BLaER1 (cell line): ENCODE measurements around the gene TMEM183A.
A peak's percentile ranks its signal among the peaks of the same experiment; 100 is the strongest.
"Not testable (repeated sequence)": the region's sequence is repeated elsewhere in the genome, so short reads cannot be mapped to it uniquely, and the experiment has no call there.

Experiments used
- H3K27ac ChIP-seq: shearing (Covaris generic); formaldehyde crosslinking; 2 replicates; pipeline ENCODE4 v1.8.1; 2022
- H3K27me3 ChIP-seq: shearing (Covaris generic); formaldehyde crosslinking; 2 replicates; pipeline ENCODE4 v1.8.1; 2022
- H3K36me3 ChIP-seq: shearing (Covaris generic); formaldehyde crosslinking; 2 replicates; pipeline ENCODE4 v1.8.1; 2022
- H3K4me1 ChIP-seq: shearing (Covaris generic); formaldehyde crosslinking; 2 replicates; pipeline ENCODE4 v1.8.1; 2022
- H3K4me2 ChIP-seq: shearing (Covaris generic); formaldehyde crosslinking; 2 replicates; pipeline ENCODE4 v1.8.1; 2022
- H3K4me3 ChIP-seq: shearing (Covaris generic); formaldehyde crosslinking; 2 replicates; pipeline ENCODE4 v1.8.1; 2022
- H3K9ac ChIP-seq: shearing (Covaris generic); formaldehyde crosslinking; 2 replicates; pipeline ENCODE4 v1.8.1; 2022
- H3K9me3 ChIP-seq: shearing (Covaris generic); formaldehyde crosslinking; 2 replicates; pipeline ENCODE4 v1.8.1; 2022
- H4K20me1 ChIP-seq: shearing (Covaris generic); formaldehyde crosslinking; 2 replicates; pipeline ENCODE4 v1.8.1; 2022
- Cebpa-rat ChIP-seq: shearing (Covaris generic); IDR thresholded peaks from 2 replicates; pipeline ENCODE4 v1.8.1; 2022

Gene TMEM183A

DNA sequence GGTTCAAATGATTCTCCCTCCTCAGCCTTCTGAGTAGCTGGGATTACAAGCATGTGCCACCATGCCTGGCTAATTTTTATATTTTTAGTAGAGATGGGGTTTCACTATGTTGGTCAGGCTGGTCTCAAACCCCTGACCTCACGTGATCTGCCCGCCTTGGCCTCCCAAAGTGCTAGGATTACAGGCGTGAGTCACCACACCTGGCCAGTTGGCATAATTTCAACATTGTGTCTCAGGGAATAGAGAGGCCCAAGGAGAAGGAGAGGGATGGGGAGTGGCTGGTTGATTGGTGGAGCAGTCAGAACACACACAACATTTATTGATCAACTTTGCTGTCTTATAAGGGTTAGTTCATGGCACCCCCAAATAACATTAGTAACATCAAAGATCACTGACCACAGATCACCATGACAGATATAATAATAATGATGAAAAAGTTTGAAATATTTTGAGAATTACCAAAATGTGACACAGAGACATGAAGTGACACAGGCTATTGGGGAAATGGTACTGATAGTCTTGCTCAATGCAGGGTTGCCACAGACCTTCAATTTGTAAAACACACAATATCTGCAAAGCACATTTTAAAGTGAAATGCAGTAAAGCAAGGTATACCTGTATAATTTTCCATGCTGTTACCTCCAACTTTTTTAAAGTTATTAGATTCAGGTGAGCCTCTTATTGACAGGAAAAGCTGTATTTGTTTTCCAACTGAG is 24.3 kb upstream of the TMEM183A start:
- H3K27me3 ChIP-seq, result no peaks in the 10 kb centered on the region
- peaks cover 12% of the 10 kb centered on the region for H3K9me3 ChIP-seq

DNA sequence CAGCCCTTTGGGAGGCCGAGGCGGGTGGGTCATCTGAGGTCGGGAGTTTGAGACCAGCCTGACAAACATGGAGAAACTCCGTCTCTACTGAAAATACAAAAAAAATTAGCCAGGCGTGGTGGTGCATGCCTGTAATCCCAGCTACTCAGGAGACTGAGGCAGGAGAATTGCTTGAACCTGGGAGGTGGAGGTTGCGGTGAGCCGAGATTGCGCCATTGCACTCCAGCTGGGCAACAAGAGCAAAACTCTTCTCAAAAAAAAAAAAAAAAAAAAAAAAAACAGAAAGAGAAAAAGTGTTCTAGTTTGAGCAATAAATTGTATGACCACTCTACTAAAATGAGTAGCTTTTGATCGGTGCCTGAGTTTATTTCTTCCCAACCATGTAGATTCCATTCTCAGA is 21.1 kb upstream of the TMEM183A start:
- H3K27me3 ChIP-seq, H3K4me3 ChIP-seq, H3K36me3 ChIP-seq, H3K9me3 ChIP-seq, H3K9ac ChIP-seq, H3K4me2 ChIP-seq, H4K20me1 ChIP-seq, H3K27ac ChIP-seq: not testable (repeated sequence)
- H3K4me1 ChIP-seq, result peaks cover 33% of the 10 kb centered on the region

More for the DNA sequence above, 24.3 kb upstream of the TMEM183A start:
- TF ChIP-seq Cebpa-rat, result no peak
- Histone ChIP-seq H3K27ac (no peak overlapping the region), H3K36me3 (no peaks in the 10 kb centered on the region), H3K4me3 (no peak overlapping the region), H3K4me1 (peaks cover 51% of the 10 kb centered on the region), H4K20me1 (no peaks in the 10 kb centered on the region), H3K9ac (no peak overlapping the region), H3K4me2 (no peak overlapping the region)

DNA sequence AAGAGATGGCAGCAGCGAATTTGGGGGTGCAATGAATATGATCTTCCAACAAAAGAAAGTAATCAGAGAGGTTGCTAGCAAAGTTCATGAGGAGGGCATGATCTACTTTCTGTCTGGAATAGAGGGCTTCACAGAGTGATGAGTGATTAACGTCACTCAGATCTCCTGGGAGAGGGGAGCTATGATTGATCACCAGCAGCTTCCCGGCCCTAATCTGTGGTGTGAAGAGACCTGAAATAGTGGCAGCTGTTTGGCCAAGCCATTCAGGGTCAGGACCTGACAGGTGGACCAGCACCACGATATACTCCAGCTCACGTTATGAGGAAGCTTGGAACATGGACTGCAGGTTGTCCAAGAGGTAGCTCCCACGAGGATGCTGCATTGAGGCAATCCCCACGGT is 19.9 kb upstream of the TMEM183A start:
- H3K27me3 ChIP-seq, result no peaks in the 10 kb centered on the region
- TF ChIP-seq Cebpa-rat, result no peak
- no peak overlapping the region for H3K27ac ChIP-seq

DNA sequence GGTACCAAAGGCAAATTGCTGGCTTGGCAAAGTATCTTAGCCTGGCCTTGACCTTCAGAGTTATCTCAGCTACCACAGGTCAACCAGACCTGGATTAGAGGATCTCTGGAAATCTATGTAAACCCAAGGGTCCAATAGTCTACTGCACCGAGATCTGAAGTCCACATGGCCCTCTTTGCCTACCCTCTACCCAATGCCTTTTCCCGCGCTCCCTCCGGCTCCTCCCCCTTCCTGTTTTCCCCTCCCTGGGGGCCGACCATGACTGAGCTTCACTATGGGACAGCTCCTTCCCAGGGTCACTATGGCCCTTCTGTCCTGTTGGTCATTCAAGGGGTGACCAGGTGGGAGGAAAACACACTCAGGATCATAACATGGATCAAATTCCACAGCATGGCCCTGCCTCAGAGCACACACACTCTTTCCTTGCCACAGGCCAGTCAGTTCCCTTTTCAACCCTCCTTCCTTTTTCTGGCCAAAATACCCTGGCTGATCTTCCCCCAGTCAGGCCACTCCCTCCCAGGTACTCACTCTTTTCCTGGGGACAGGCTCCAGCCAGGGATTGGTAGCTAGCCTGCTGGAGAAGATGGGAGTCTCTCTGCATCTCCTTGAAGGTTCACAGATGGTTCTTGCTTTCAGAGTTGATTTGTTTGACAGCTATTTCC is 19.1 kb upstream of the TMEM183A start:
- Histone ChIP-seq H4K20me1 (no peaks in the 10 kb centered on the region), H3K36me3 (no peaks in the 10 kb centered on the region), H3K9me3 (no peaks in the 10 kb centered on the region), H3K4me3 (no peak overlapping the region), H3K27ac (no peak overlapping the region), H3K9ac (no peak overlapping the region), H3K4me2 (peak overlapping the region; percentile 31), H3K27me3 (no peaks in the 10 kb centered on the region), H3K4me1 (peaks cover 23% of the 10 kb centered on the region)
- TF ChIP-seq Cebpa-rat, result no peak

More for the DNA sequence above, 19.9 kb upstream of the TMEM183A start:
- Histone ChIP-seq H3K9me3 (no peaks in the 10 kb centered on the region), H3K36me3 (no peaks in the 10 kb centered on the region), H3K4me1 (peaks cover 25% of the 10 kb centered on the region), H4K20me1 (no peaks in the 10 kb centered on the region), H3K4me3 (no peak overlapping the region), H3K4me2 (no peak overlapping the region; the same call in 1 of the 2 replicates), H3K9ac (no peak overlapping the region)

DNA sequence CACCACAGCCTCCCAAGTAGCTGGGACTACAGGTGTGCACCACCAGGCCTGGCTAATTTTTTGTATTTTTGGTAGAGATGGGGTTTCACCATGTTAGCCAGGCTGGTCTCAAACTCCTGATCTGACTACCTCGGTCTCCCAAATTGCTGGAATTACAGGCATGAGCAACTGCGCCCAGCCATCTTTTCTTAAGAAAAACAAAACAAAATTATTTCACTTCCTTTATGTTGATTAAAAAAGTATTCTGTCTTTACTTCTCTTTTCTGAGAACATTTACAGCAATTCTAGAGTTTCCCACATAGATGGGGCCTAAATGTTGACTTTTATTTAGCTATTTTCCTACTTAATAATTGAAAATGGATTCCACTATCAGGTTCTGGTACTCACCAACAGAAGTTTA is 17.3 kb upstream of the TMEM183A start:
- TF ChIP-seq Cebpa-rat, result no peak

DNA sequence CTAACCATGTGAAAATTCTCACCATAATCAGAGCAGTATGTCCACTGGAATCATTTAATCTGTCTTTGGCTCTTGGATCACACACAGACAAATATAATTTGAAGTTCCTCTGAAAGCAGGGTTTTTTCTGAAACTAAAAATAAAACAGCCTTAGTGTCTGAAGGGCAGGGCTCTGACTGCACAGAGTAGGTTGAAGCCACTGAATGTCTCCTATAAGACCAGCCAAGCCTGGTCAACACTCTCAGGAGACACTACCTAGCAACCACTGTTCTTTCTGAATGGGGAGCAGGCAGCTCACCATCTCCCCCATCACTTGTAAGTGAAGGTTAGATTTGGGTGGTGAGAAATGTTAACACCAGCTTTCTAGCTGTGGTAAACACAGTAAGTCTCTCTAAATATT is 16.1 kb upstream of the TMEM183A start:
- Histone ChIP-seq H4K20me1 (no peaks in the 10 kb centered on the region), H3K4me3 (no peak overlapping the region), H3K36me3 (no peaks in the 10 kb centered on the region), H3K9ac (no peak overlapping the region), H3K27ac (no peak overlapping the region), H3K4me2 (no peak overlapping the region), H3K27me3 (no peaks in the 10 kb centered on the region), H3K4me1 (peaks cover 23% of the 10 kb centered on the region), H3K9me3 (no peaks in the 10 kb centered on the region)
- TF ChIP-seq Cebpa-rat, result no peak

More for the DNA sequence above, 17.3 kb upstream of the TMEM183A start:
- H3K9me3 ChIP-seq, result no peaks in the 10 kb centered on the region
- peaks cover 23% of the 10 kb centered on the region for H3K4me1 ChIP-seq
- no peaks in the 10 kb centered on the region for H3K36me3 ChIP-seq
- H3K4me2 ChIP-seq, result no peak overlapping the region
- H3K27me3 ChIP-seq, result no peaks in the 10 kb centered on the region
- no peak overlapping the region for H3K27ac ChIP-seq
- no peak overlapping the region for H3K4me3 ChIP-seq
- no peak overlapping the region for H3K9ac ChIP-seq
- no peaks in the 10 kb centered on the region for H4K20me1 ChIP-seq

DNA sequence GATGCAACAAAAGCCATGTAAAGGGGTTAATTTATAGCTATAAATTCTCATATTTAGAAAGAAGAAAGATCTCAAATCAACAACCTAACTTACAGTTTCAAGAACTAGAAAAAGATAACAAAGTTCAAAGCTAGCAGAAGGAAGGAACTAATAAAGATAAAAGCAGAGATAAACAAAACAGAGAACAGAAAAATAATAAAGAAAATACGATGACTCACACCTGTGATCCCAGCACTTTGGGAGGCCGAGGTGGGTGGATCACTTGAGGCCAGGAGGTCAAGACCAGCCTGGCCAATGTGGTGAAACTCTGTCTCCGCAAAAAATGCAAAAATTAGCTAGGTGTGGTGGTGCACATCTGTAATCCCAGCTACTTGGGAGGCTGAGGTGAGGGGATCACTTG is 12.4 kb upstream of the TMEM183A start:
- H3K27me3 ChIP-seq, result no peaks in the 10 kb centered on the region

DNA sequence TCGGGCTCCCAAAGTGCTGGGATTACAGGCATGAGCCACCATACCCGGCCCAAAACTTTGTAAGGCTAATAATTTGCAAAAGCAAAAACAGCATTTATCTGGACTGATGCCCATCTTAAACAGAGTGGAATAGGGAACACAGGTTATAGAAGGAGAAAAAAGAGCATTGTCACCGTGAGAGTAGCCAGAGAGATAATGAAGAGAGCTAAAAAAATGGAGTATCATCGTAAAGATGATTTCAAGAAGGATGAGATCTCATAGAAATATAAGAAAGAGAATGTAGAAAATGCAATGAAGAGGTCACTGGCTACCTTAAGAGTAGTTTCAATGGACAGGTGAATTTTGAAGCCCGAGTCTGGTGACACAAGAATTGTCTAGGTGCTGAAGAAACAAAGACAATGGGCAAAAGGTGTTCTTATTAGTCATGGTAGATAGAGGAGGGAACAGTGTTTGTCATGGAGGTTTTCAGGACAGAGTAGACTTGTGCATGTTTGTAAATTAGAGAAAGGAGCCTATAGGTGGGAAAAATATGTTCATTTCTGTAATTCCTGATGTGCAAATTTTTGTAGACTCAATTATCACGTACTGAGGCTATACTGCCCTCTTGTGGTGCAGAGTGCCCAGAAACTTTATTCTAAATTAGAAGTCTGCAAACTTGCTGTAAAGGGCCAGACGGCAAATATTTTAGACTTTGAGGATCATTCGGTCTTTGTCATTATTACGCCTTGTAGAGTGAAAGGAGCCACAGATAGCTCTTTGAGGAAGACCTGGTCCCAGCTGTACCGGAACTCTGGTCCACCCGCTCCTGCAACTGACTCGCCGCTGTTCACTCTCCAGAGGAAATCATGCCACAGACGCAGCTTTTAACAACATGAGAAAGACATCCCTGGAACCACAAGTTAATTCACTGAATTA is 8.1 kb upstream of the TMEM183A start:
- H3K36me3 ChIP-seq, result no peaks in the 10 kb centered on the region
- peak overlapping the region; percentile 55 for H3K4me3 ChIP-seq
- H3K27me3 ChIP-seq, result no peaks in the 10 kb centered on the region
- peak overlapping the region; percentile 75 for H3K9ac ChIP-seq
- no peaks in the 10 kb centered on the region; the same call in 1 of the 2 replicates for H3K9me3 ChIP-seq
- H4K20me1 ChIP-seq, result no peaks in the 10 kb centered on the region
- H3K4me1 ChIP-seq, result peaks cover 64% of the 10 kb centered on the region
- peak overlapping the region; percentile 88 for H3K4me2 ChIP-seq
- no peak for TF ChIP-seq Cebpa-rat
- H3K27ac ChIP-seq, result peak overlapping the region; percentile 91

More for the DNA sequence above, 12.4 kb upstream of the TMEM183A start:
- TF ChIP-seq Cebpa-rat, result no peak
- Histone ChIP-seq H4K20me1 (no peaks in the 10 kb centered on the region), H3K9me3 (no peaks in the 10 kb centered on the region; the same call in 1 of the 2 replicates), H3K36me3 (no peaks in the 10 kb centered on the region), H3K9ac (no peak overlapping the region), H3K4me3 (no peak overlapping the region), H3K4me1 (peaks cover 24% of the 10 kb centered on the region), H3K4me2 (no peak overlapping the region), H3K27ac (no peak overlapping the region)

DNA sequence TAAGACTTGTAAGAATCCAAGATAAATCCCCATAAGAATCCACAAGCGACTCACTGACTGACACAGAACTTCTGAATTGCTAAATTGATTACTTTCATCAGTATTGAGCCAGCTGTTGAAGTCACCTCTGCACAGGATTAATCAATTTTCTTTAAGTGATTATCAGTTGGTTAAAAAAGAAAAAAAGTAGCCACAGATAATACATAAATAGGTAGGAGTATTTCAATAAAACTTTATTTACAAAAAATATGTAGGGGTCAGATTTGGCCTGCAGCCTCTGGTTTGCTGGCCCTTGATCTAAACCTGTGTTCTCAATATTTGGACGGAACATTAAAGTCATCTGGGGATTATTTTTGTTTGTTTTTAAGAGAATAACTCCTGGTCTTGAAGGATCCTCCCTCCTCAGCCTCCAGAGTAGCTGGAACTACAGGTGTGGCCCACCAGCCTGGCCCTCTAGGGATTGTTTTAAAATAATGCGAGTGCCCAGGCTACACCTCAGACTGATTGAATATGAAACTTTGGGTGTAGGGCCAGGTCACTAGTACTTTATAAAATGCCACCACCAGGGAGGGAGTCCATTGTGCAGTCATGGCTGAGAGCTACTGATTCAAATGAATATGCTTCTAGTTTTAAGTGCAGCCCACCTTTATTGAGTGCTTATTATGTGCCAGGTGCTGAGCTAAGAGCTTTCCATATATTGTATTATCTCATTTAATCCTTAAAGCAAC is 6.8 kb upstream of the TMEM183A start:
- Histone ChIP-seq H3K4me1 (peaks cover 72% of the 10 kb centered on the region), H4K20me1 (no peaks in the 10 kb centered on the region), H3K27me3 (no peaks in the 10 kb centered on the region), H3K9ac (peak overlapping the region; percentile 75), H3K36me3 (no peaks in the 10 kb centered on the region), H3K4me3 (peak overlapping the region; percentile 55), H3K4me2 (peak overlapping the region; percentile 88), H3K9me3 (no peaks in the 10 kb centered on the region; the same call in 1 of the 2 replicates), H3K27ac (peak overlapping the region; percentile 91)
- no peak for TF ChIP-seq Cebpa-rat
